ENCODE results near the gene NCKAP5.

NCKAP5 gene

DNA sequence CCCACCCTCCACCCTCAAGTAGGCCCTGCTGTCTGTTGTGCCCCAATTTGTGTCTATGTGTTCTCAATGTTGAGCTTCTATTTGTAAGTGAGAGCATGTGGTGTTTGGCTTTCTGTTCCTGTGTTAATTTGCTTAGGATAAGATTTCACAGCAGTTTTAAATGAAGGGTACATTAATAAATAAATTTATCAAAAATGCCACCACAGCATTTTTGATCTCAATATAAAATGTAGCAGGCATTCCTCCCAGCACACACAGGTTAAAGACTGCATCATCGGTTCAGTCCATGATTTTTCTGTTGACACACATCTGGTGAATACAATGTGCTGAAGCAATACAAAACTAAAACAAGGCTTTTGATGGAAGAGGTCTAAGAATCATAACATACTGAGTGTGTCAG lies 486.2 kb downstream of the NCKAP5 start:
- DNase-seq (ENCODE audit: low spot score): no peak

- no peak for DNase-seq (ENCODE audit: low spot score)
Observed at GRCh38 chr2:133080822-133081221, 487.4 kb downstream of the NCKAP5 start.

- DNase-seq (ENCODE audit: low spot score): no peak
Observed at GRCh38 chr2:133078667-133079411, 489.4 kb downstream of the NCKAP5 start.

- no peak for DNase-seq (ENCODE audit: low spot score)
Observed at GRCh38 chr2:133077269-133077822, 490.9 kb downstream of the NCKAP5 start.

DNA sequence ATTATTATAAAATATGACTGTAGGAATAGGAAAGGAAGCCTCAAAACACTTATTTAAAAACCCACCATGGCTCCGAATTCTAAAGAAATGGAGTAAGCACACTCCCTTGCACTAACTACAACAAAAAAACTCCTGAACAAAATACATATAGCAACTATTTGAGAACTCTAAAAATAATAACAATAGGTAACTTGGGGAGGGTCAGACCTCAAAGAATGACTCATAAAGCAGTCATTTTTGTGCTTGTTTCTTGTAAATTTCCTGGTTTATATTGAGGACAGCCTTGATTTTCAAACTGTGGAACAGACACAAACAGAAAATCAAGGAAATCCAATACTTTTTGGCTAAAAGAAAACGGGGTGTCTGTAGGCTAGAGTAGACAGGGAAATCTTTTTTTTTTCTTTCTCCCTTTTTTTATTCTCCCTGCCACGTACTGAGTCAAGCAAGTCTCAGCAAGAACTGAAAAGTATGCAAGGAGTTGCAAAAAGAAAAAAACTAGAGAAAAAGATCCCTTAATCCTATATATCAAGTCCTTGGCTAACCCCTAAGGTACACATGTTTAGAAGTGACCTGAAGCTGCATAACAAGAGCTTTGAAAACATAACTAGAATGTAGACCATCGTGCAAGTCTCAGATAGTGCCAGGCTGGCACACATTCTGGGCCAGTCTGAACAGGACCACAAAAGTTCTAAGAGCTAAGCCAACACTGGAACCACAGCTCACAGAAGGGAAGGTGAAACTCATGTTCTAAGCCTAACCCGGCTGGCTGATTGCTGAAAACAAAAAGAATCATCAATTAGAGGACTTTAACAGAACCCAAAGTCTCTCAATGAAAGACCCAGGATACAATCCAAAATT lies 495.2 kb downstream of the NCKAP5 start:
- DNase-seq (ENCODE audit: low spot score): no peak

DNA sequence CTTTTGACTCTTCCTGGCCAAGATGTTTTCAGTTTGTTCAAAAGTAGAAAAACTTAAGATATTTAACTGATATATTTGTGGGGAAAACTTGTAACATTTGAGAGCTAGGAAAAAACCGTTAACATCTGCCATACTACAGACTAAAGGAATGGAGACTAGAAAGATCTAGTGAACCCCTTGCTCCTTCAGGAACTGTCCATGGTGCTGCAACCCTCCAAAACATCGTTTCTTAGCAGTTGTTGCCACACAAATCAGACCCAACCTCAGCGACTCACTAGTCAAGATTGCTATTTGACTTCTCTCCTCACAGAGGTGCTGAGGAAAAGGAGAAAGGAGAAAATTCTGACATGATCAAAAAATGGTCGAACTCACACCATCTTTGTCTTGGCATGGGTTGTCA lies 504.5 kb downstream of the NCKAP5 start:
- peak; percentile 7 for DNase-seq (ENCODE audit: low spot score)

DNA sequence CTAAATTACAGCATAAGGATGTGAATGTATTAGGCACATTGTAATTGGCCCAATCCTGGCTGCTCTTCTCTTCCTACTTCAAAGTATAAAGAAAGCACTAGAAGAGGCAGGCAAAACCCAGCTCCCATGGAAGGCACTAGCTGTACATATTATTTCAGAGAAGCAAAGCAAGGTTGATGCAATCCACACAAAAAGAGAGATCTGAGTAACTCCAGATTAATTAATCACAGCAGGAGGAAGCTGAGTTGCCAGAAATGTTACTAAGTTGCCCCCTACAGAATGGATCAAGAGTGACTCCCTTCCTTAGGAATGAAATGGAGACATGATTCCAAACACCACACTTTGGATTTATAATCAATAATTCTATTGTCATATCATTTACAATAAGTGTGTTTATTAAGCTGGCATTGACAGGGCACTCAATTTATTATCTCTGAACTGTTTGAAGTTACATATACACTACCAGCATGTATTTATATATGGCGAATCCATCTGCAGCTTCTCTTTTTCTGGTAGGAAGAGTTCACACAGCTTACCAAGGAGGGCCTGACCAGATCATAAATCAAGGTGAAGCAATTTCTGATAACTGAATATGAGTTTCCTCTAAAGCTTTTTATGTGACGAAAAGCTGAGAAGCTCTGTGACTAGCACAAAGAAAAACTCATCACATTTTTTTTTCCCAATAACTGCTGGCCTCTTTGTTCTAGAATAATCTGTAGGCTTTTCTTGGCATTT lies 505.2 kb downstream of the NCKAP5 start:
- no peak for DNase-seq (ENCODE audit: low spot score)

GRCh38 chr2:133061874-133062593 lies 506.2 kb downstream of the NCKAP5 start:
- DNase-seq (ENCODE audit: low spot score): no peak

DNA sequence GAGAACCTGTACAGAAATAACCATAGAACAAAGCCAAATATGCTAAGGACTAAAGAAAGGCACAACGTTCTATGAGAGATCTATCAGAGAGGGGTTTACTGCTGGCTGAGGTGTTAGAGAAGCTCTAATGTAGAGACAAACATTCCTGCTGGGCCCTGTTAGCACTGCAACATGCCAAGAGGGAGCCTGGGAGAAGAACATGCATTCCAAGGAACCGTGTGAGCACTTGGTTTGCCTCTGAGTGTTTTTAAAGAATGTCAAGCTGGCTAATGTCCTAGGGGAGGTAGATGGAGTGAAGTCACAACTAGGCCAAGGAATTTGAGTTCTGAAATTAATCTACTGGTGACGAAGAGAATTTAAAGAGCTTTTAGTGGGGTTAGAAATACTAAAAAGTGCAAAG lies 514.0 kb downstream of the NCKAP5 start:
- no peak for DNase-seq (ENCODE audit: low spot score)

DNA sequence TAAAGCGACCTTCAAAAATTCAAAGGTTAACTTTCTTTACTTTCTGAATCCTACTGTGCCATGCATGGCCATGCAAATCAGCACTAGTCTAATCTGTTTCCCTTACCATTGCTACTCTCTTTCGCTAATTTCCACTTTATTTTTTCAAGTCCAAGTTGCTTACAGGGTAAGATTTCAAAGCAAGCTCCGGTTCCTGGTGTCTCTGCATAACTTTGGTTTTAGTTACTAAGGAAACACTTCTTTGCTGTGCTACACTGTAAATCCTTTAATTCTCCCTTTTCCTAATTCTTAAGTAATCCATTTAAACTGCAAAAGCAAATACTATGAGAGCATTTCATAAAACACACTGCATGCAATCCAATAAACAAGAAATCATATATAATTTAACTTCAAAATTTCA lies 514.7 kb downstream of the NCKAP5 start:
- no peak for DNase-seq (ENCODE audit: low spot score)

GRCh38 chr2:133045787-133046186 lies 522.5 kb downstream of the NCKAP5 start:
- DNase-seq (ENCODE audit: low spot score): no peak

- no peak for DNase-seq (ENCODE audit: low spot score)
Observed at GRCh38 chr2:133044556-133044955, 523.7 kb downstream of the NCKAP5 start.

GRCh38 chr2:133040170-133040569 lies 528.1 kb downstream of the NCKAP5 start:
- no peak for DNase-seq (ENCODE audit: low spot score)

- no peak for DNase-seq (ENCODE audit: low spot score)
Observed at GRCh38 chr2:133039531-133039930, 528.7 kb downstream of the NCKAP5 start.

DNA sequence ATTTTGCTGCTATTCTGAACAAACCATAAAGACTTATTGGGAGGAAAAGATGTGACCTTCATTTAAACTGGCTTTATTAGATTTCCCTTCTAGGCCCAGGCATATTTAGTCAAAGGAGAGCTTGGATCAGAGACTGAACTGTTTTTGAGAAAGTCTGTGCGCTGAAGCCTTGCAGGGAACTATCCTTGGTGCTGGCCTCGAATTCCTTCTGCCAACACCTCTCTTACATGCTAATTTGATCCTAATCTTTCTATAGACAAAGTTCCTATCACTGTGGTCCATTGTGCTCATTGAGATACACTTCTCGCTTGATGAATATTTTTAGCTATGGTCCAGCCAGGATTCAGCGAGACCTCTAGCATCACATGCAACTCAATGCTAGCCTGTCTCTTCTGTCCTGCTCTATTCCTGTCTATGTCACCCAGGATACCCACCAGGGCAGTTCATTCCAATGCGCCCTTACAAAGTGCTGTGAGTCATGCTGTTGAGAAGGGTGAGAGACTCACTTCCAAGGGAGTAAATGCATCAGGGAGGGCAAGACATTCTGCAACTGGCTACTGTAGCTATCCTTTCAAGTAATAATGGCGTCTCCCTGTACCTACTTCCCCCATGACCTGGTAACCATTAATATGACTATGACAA lies 541.6 kb downstream of the NCKAP5 start:
- no peak for DNase-seq (ENCODE audit: low spot score)

DNA sequence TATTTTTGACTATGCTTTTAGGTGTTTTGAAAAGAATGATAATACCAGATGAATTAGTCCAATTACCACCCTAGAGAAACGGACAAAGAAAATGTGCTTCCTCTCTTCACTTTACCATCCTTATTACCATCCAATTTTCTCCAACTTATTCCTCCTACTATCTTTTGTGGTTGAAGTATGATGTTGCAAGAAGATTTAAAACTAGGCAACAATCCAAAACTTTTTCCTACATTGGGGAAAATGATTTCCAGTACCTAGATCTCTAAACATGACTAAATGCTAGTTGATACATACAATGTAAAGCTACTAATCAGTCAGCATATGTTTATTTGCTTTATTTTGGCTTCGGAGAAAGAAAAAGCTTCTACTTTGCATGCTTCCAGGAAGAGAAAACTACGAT lies 543.3 kb downstream of the NCKAP5 start:
- DNase-seq (ENCODE audit: low spot score): no peak

GRCh38 chr2:133012847-133013734 lies 555.2 kb downstream of the NCKAP5 start:
- DNase-seq (ENCODE audit: low spot score): no peak

- no peak for DNase-seq (ENCODE audit: low spot score)
Observed at GRCh38 chr2:133004623-133005022, 563.6 kb downstream of the NCKAP5 start.

- no peak for DNase-seq (ENCODE audit: low spot score)
Observed at GRCh38 chr2:132999421-132999820, 568.8 kb downstream of the NCKAP5 start.

DNA sequence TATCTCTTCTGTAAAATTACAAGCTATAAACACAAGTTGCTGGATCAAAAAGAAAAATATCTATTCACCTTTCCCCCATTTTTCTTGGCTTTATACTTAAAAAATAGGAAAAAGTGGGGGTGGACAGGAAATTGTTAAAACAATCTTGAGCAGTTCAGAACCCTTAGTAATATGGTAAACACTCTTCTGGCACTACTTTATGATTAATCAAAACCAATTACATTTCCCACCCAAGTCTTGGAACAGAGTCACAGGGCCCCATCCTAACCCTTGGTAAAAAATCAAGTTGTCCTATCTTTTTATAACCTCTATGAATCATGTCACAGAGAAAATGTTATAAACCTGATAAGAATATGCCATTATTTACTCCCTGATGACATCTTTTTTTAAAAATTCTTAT lies 570.0 kb downstream of the NCKAP5 start:
- DNase-seq (ENCODE audit: low spot score): no peak

Measured in globus pallidus (tissue), 1 donor.